ENCODE measurements around the gene MAPK4. TPM values are rescaled to one million over a fixed set of nuclear protein-coding genes. Genes with fewer than 3 reads are reported as not detected.
A peak's percentile ranks its signal among the peaks of the same experiment; 100 is the strongest.

The MAPK4 gene
- total RNA-seq, 1 donor from 2014 or later, result 1.6 TPM

- no peak for DNase-seq (ENCODE audit: low read depth)
Observed at GRCh38 chr18:50653402-50654093, 93.7 kb downstream of the MAPK4 start.

DNA sequence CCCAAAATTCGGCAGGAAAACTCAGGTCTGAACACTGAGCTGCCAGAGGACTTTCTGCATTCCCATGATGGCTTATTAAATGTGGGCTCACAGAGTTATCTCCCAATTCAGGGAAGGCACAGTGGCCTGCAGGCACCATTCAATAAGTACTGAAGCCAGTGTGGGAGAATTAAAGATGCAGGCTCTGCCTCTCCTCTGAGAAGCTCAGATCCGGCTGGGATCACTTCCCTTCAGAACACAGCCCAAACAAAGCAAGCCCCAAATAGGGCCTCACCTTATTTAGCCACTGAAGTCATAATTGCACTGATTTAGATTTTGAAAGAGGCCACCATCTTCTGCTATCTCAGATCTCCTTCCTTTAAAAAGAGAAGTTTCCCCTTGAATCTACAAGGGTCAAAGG, 94.3 kb downstream of the MAPK4 start:
- DNase-seq (ENCODE audit: low read depth), result no peak

DNA sequence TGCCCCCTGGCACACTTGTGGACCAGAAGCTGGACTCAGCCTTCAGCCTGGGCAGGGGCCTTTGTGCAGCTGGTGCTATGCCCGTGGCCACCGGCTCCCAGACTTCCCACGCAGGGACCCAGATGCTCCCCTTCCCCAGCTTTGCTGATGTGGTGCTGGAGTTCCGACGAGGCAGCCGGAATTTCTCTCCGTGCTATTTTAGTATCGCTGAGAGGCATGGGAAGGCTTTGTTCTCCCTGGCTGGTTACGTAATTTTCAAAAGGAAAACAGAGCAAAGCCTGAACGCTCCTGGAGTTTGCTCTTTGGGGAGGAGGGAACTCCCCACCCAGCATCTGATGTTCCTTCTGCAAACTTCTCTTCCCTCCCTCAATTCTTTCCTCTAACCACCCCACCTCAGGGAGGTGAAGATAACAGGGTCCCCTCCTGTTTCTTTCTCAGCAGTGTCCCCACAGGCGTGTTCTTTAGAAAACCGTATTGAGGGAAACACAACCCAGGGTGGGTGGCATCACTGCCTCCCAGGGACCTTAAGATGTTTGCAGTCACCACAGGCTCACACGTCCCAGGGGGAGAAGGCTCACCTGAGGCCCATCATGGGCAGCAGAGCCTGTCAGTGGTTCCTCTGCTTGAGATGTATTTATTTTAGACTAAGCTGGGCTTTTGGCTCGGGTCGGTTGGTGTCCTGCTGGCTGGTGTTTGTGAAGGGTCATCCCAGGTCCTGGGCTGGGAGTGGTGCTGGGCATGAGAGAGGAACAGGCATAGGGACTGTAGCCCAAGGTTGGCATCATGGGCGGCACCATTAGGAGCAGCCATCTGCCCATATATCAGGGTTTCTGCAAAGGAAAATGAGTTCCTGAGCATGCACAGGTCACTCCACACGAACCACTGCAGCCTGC, 95.0 kb downstream of the MAPK4 start:
- peak; percentile 15 for DNase-seq (ENCODE audit: low read depth)

GRCh38 chr18:50656396-50656795, 96.5 kb downstream of the MAPK4 start:
- no peak for DNase-seq (ENCODE audit: low read depth)

DNA sequence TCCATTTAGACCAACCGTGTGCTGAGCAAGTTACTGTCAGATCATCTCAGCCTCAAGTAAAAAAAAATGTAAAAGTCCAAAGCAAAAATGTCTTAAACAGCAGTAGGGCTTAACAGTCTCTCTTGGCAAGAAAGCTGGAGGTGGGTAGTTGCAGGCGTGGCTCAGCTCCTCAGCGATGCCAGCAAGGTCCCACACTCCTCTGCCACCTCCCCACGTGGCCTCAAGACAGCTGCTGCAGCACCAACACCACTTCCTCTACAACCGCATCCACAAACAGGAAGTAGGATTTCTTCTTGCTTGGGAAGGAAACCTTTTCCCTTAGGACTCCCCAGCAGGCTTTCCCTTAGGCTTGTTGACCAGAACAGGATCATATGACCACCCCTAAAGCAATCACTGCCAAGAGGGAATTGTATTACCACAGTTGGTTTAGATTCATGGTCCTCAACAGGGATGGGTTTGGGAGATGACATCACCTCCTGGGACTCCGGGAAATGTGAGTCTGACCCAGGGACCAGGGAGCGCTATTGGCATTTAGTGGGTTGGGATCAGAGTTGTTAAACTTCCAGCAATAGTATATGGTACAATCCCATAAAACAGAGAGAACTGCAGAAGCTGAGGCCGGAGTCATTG, 97.1 kb downstream of the MAPK4 start:
- DNase-seq (ENCODE audit: low read depth), result no peak

DNA sequence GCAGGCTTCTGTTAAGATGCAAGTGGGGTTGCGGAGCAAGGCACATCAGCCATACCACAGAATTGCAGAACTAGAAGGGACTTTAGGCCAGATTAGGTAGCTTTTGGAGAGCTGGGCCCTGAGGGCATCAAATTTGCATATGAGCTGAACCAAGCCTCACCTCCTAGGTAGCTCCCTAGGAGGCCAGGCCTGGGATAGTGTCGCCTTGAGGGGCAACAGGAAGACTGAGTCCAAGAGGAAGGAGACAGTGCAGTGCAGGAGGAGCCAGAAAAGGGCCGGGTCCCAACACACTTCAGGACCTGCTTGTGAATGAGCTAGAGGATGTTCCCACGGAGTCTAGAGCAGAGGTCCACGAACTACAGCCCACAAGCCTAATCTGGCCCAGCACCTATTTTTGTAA, 98.7 kb downstream of the MAPK4 start:
- no peak for DNase-seq (ENCODE audit: low read depth)

DNA sequence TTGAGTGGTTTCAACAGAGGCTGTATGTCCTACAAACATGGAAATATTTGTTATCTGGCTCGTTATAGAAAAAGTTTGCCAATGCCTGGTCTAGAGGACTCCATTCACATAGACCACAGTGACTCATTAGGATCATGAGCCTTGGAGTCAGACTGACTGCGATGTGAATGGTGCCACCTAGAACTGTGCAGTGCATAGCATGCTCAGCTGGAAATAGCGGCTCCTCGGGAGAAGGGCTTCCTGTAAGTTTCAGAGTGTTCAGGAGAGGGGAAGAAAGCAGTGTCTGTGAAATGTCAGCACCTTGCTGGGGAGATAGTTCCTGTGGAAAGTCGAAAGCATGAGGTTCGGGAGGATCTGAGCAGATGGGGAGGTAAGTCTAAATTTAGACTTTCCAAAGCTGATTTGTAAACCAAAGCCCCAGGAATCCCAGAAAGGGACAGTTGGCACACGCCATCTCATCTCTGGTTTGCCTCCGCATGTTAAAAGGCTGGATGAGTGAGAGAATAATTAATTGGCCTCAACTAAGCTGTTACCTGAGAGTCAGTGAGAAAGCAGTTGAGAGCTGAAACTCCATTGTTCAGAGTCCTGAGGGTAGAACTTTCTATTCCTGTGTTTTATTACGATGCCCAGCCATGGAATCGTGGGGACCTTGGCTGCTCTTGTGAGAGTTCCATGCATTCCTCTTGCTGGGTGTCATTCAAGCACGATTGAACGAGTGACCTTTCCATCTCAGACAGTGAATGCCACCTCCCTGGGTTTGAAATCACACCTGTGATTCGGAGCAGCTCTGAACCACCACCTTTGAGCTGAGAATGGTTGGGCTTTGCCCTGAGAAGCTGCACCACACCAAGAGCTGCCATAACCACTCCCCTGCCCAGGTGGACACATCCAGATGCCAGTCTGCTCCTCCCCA, 99.5 kb downstream of the MAPK4 start:
- peak; percentile 79 for DNase-seq (ENCODE audit: low read depth)

DNA sequence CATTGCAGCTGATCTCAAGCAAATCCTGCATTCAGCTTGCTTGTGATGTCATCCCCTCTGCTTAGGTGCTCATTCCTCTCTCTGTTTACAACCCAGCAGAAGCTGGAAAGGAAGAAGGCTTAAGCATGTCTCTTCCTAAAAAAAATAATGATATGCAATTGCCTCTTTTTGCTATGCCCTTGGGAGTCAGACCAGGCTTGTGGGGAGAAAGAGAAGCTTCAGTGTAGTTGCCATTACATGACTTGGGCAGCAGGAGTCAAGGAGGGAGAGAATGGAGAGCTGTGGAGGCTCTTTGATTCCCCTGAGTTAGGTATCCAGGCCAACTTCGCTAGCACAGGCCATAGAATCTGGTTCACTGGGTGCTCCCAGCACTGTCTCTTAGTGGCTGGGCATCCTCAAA, 101.1 kb downstream of the MAPK4 start:
- no peak for DNase-seq (ENCODE audit: low read depth)

DNA sequence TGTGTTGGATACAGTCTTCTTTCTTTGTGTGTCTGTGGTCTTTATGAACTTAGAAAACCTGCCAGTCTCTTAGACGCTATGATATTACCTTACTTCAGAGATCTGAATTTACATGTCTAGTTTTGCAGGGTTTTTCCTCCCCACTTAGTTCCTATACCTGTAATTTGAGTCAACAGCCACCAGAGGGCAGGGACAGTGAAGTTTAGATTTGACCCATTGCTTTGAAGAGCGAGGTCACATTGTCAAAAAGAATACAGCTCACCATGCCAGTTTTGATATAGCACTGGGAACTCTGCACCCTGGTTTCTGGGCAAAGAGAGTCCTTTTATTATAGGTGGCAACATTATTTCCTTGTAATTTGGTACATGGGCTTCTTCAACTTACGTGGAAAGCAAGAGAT, 102.3 kb downstream of the MAPK4 start:
- DNase-seq (ENCODE audit: low read depth), result peak; percentile 1

- no peak for DNase-seq (ENCODE audit: low read depth)
Observed at GRCh38 chr18:50662775-50663383, 103.0 kb downstream of the MAPK4 start.

DNA sequence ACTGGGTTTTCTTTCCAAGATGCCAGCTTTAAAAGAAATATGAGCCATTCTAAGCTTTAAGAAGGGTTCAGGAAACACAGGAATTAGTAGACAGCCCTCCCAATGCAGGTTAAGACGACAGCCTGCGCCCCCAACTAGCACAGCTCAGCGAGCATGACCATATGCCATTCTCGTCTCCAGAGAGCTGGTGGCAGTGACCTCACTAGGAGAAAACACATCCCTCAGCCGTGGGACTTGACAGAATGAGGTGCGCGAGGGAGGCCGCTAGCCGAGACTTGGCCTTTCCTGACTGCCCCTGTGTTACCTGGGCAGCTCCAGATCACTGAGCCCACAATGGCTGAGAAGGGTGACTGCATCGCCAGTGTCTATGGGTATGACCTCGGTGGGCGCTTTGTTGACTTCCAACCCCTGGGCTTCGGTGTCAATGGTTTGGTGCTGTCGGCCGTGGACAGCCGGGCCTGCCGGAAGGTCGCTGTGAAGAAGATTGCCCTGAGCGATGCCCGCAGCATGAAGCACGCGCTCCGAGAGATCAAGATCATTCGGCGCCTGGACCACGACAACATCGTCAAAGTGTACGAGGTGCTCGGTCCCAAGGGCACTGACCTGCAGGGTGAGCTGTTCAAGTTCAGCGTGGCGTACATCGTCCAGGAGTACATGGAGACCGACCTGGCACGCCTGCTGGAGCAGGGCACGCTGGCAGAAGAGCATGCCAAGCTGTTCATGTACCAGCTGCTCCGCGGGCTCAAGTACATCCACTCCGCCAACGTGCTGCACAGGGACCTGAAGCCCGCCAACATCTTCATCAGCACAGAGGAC, 103.9 kb downstream of the MAPK4 start:
- no peak for DNase-seq (ENCODE audit: low read depth)

DNA sequence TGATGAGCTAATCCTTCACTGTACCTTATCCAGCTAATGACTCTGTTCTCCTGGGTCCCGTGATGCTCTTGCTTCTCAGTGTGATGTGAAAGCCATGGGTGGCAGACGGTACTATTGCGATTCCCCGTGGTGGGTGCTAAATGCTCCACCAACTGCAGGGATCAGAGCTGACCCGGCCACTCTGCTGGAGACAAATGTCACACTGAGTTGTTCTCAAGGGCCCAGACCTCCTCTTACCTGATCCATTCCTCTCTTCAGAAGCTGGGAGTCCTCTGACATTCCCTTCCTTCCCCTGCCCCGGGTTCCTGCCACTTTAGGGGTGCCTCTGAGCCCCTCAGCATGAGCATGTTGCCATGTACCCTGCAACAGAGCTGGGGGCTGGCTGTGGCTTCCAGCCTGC, 105.1 kb downstream of the MAPK4 start:
- DNase-seq (ENCODE audit: low read depth), result no peak

DNA sequence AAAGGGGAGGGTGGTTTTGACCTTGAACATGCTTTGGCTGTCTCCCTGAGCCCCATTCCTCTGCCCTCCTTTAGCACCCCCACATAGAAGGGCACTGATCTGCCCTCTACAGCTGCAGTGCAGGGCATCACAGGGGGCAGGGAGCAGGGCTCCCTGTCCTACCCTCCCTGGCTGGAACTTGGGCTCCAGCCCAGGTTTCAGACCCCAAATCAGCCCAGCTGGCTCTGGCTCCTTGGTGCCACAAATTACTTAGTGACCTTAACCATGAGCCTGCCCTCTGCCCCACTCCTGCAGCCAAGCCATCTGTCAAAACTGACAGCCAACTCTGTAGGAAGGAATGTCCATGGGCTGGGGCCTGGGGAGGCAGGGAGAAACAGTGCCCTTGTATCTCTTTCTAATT, 105.6 kb downstream of the MAPK4 start:
- no peak for DNase-seq (ENCODE audit: low read depth)

DNA sequence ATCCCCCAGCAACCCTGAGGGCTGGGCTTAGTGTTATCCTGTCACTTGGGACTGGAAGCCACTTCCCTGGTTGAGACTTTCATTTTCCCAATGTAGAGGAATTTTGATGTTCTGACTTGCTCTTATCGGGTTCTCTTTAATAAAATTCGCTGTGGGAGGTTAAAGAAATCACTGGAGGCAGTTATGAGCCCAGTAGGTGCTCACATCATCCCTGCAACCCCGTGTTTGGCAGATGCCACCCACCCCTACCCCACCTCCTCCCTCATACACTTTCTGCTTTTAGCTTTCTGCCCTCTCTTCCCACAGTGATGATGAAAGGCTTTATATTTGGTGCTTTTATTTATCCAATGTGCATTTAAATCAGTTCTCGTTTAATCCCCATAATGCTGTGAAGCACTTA, 106.6 kb downstream of the MAPK4 start:
- no peak for DNase-seq (ENCODE audit: low read depth)

DNA sequence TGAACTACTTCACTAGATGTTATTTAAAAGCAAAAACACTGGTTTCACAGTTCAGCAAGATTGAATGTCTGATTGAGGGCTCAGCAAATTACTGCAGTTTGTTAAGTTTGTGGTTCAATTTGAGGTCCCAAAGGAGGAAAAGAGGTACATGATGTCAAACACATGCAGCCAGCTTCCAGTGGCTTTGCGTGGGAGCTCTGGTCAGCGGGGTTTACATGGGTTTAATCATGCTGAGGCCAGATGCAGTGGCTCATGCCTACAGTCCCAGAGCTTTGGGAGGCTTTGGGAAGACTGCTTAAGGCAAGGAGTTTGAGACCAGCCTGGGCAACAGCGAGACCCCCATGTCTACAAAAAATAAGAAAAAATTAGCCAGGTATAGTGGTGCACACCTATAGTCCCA, 111.5 kb downstream of the MAPK4 start:
- no peak for DNase-seq (ENCODE audit: low read depth)

GRCh38 chr18:50674307-50674980, 114.6 kb downstream of the MAPK4 start:
- no peak for DNase-seq (ENCODE audit: low read depth)

DNA sequence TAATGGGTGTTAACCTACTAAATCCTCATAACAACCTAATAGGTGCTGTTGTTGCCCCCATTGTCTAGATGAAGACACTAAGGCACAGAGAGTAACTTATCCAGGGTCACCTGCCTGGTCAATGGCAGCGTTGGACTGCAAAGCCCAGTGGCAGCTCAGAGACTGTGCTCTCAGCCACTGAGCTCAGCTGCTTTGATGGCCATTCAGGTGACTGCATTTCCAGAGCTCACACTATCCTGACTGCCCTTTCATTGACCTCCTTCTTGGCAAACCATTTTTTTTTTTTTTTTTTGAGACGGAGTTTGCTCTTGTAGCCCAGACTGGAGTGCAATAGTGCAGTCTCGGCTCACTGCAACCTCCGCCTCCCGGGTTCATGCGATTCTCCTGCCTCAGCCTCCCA, 115.2 kb downstream of the MAPK4 start:
- no peak for DNase-seq (ENCODE audit: low read depth)

GRCh38 chr18:50678651-50679050, 118.8 kb downstream of the MAPK4 start:
- no peak for DNase-seq (ENCODE audit: low read depth)

DNA sequence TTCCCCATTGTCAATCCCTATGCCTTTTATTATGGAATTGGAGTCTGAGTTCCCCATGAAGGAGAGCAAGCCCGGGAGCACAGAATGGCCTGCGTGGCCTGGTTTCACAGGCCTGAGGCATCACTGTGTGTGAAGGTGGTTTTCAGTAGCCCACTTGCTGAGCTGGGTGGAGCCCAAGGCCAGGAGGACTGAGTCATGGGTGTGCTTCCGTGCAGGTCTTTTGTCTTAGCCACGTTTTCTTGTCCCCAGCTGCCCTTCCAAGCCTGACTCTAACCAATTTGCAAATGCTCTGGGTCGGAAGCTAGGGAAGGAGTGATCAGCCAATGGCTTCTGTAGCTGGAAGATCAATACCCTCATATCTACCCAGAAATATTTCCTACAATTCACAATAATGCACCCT, 119.2 kb downstream of the MAPK4 start:
- no peak for DNase-seq (ENCODE audit: low read depth)

DNA sequence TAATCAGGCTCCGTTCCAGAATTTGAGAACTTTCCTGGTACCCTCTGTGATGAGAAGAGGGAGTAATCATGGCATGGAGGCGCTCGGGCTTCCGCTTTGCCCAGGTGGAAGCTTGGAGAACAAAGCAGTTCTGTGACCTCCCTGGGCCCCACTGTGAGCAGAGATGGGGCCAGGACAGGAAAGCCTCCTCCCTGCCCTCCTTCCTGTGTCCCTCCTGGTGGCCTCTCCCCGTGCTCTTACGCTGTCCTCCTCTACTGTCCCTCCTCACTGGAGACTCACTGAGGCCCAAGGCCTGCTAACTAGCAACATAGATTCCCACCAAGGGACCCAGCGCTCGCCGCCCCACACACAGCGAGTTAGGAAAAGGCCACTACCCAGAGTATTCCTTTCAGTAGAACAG, 119.8 kb downstream of the MAPK4 start:
- DNase-seq (ENCODE audit: low read depth), result no peak
